Mucosa of rectum (tissue), 2 donors: ENCODE data around the gene GATAD2B.
"Not testable (repeated sequence)": the region's sequence is repeated elsewhere in the genome, so short reads cannot be mapped to it uniquely, and the experiment has no call there.

Experiments
- H3K27ac ChIP-seq, 2 donors: one replicate each; pipeline ENCODE4 v1.7.0; 2013; ENCODE audit warnings: inconsistent platforms in 2 of 2, low read depth in 2 of 2, low read length in 2 of 2
- H3K27me3 ChIP-seq, 2 donors: one replicate each; pipeline ENCODE4 v1.7.0; 2013; ENCODE audit warnings: low read length in 2 of 2; ENCODE audit not compliant: control insufficient read depth in 2 of 2, insufficient read depth in 2 of 2
- H3K36me3 ChIP-seq, 2 donors: one replicate each; pipeline ENCODE4 v1.7.0; 2013; ENCODE audit warnings: low read length in 2 of 2; ENCODE audit not compliant: control insufficient read depth in 2 of 2, insufficient read depth in 2 of 2
- H3K4me1 ChIP-seq, 2 donors: one replicate each; pipeline ENCODE4 v1.7.0; 2013; ENCODE audit warnings: low read length in 2 of 2, mild to moderate bottlenecking in 1 of 2; ENCODE audit not compliant: control insufficient read depth in 2 of 2, insufficient read depth in 2 of 2
- H3K4me3 ChIP-seq, 2 donors: one replicate each; pipeline ENCODE4 v1.7.0; 2013; ENCODE audit warnings: low read length in 2 of 2
- H3K9ac ChIP-seq, 2 donors: one replicate each; pipeline ENCODE4 v1.7.0; 2013; ENCODE audit warnings: low read length in 2 of 2, low read depth in 1 of 2, mild to moderate bottlenecking in 1 of 2
- H3K9me3 ChIP-seq, 2 donors: one replicate each; pipeline ENCODE4 v1.7.0; 2013; ENCODE audit warnings: low read length in 2 of 2; ENCODE audit not compliant: control insufficient read depth in 2 of 2
- donor health status: healthy.
- donor health status: Normal muscosa, but diverticular disease.

GATAD2B gene

DNA sequence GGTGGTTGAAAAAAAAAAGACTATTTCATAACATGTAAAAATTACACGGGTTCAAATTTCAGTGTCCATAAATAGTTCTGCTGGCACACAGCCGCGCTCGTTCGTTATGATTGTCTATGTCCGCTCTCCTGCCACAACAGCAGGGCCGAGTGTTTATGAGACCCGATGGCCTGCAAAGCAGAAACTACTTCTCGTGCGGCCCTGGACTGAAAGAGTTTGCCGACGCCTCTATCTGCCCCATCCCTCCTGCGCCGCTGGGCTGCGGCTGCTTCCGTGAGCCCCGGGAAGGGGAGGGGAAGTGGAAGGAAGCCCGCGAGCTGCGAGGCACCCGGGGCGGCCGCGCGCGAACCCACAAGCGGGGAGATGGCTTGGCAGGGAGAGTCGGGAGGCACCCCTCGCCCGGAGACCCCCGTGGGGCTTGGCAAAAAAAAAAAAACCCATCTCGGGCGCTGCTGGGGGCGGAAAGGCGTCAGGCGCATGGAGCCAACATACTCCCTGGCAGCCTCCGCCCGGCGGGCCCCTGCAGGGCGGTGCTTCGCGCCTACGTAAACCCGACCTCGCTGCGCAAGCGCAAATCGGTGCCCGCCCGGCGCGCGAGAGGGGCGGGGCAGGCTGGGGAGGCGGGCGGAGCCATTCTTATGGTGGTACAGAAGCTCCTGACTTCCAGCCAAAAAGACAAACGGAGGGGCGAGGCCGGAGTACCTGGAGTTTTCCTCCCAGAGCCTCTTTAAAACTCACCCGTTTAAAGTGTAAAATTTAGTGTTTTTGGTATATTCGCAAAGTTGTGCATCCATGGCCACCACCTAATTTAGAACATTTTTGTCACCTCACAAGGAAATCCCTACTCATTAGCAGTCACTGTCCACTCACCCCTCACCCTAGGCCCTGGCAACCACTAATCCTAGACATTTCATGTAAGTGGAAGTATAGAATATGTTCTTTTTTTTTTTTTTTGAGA is 139.3 kb downstream of the GATAD2B start:
- H3K4me1 ChIP-seq: peaks cover 0 to 3% of the 10 kb centered on the region in 2 donors
- H3K27ac ChIP-seq: peak overlapping the region; percentile 98

DNA sequence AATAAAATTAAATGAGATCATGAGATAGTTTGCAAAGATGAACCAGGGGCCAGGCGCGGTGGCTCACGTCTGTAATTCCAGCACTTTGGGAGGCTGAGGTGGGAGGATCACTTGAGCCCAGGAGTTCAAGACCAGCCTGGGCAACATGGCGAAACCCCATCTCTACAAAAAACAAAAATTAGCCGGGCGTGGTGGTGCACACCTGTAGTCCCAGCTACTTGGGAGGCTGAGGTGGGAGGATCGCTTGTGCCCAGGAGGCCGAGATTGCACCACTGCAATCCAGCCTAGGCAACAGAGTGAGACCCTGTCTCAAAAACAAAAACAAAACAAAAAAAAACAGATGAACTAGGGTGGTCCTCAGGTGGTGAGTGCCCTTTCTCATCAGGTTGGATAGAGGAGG is 140.1 kb downstream of the GATAD2B start:
- H3K4me3 ChIP-seq: peak overlapping the region in 1 of 2 donors; percentile 80
- H3K27me3 ChIP-seq, H3K4me1 ChIP-seq, H3K36me3 ChIP-seq, H3K9me3 ChIP-seq: not testable (repeated sequence)
- H3K9ac ChIP-seq: peak overlapping the region; percentile 92 to 95
- H3K27ac ChIP-seq: peak overlapping the region; percentile 98

More for the DNA sequence above, 139.3 kb downstream of the GATAD2B start:
- Histone ChIP-seq H3K4me3 (peak overlapping the region; percentile 80 to 85), H3K36me3 (peaks cover 0 to 5% of the 10 kb centered on the region in 2 donors), H3K9me3 (no peaks in the 10 kb centered on the region), H3K9ac (peak overlapping the region; percentile 92 to 95), H3K27me3 (no peaks in the 10 kb centered on the region)

DNA sequence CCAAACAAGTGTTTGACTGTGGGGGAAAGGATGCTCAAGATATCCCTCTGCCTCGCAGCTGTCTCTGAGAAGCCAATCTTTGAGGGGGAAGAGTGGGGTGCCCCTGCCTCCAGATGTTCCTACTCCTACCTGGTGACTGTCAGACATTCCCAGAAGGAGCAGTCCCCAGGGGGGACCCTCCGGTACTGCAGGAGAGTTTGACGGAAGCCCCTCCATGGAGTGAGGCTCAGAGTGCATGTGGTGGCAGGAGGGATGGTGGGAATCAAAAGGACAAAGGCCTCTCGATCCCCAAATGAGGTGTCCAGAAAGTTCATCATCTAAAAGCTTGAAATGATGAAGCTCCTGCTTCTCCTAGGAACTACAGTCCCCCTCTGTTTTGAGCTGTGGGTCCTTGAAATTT is 142.2 kb downstream of the GATAD2B start:
- H3K36me3 ChIP-seq: peaks cover 0 to 5% of the 10 kb centered on the region in 2 donors
- H3K4me3 ChIP-seq: no peak overlapping the region
- H3K4me1 ChIP-seq: peaks cover 12 to 16% of the 10 kb centered on the region in 2 donors
- no peaks in the 10 kb centered on the region for H3K27me3 ChIP-seq
- no peak overlapping the region for H3K9ac ChIP-seq
- no peak overlapping the region for H3K27ac ChIP-seq
- no peaks in the 10 kb centered on the region for H3K9me3 ChIP-seq

DNA sequence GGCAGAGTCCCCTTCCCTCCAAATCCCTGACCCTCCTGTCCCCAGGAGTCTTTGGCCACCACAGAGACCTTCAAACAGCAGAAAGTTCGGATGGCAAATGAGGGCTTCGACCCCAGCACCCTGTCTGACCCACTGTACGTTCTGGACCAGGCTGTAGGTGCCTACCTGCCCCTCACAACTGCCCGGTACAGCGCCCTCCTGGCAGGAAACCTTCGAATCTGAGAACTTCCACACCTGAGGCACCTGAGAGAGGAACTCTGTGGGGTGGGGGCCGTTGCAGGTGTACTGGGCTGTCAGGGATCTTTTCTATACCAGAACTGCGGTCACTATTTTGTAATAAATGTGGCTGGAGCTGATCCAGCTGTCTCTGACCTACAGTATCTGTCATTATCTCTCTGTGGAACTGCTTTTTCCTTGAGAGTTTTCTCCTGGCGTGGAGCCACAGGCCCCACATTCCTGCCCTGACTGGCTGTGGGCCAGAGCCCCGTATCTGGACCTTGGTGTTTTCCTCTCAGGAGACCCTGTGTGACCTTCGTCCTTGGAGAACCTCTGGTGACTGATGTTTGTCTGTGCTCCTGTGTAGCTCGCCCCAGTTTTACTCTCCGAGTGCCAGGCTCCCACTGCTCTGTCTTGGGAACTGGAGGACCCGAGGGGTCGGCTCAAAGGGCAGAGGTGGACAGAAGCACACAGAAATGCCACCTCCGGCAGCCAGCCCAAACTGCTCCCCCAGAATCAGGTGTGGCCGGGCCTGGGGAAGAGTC is 142.8 kb downstream of the GATAD2B start:
- Histone ChIP-seq H3K27me3 (no peaks in the 10 kb centered on the region), H3K27ac (no peak overlapping the region), H3K4me3 (no peak overlapping the region), H3K9me3 (no peaks in the 10 kb centered on the region), H3K4me1 (peaks cover 15 to 16% of the 10 kb centered on the region in 2 donors), H3K9ac (no peak overlapping the region), H3K36me3 (peaks cover 0 to 5% of the 10 kb centered on the region in 2 donors)

DNA sequence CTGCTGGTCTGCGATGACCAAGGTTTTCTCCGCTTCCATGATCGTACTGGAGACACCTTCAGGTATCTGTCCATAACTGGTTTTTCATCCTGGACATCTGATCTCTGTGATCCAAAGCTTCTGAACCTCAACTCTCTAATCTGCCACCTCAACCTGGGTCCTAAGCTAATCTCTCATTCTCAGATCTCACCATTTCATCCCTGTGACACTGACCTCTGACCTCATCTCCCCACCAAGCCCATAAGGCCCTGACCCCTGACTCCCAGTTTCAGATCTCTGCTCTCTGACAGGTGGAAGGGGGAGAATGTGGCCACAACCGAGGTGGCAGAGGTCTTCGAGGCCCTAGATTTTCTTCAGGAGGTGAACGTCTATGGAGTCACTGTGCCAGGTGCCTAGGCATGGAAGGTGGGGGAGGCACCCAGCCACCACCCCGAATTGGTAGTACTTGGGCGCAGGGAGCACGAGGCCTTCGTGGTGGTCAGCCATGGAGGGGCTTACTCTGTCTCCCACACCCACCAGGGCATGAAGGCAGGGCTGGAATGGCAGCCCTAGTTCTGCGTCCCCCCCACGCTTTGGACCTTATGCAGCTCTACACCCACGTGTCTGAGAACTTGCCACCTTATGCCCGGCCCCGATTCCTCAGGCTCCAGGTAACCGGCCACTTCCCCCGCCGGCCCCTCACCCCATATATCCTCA is 143.8 kb downstream of the GATAD2B start:
- Histone ChIP-seq H3K4me3 (no peak overlapping the region), H3K4me1 (peaks cover 19 to 23% of the 10 kb centered on the region in 2 donors), H3K9ac (no peak overlapping the region), H3K9me3 (no peaks in the 10 kb centered on the region), H3K27me3 (no peaks in the 10 kb centered on the region), H3K36me3 (peaks cover 0 to 5% of the 10 kb centered on the region in 2 donors), H3K27ac (no peak overlapping the region)

DNA sequence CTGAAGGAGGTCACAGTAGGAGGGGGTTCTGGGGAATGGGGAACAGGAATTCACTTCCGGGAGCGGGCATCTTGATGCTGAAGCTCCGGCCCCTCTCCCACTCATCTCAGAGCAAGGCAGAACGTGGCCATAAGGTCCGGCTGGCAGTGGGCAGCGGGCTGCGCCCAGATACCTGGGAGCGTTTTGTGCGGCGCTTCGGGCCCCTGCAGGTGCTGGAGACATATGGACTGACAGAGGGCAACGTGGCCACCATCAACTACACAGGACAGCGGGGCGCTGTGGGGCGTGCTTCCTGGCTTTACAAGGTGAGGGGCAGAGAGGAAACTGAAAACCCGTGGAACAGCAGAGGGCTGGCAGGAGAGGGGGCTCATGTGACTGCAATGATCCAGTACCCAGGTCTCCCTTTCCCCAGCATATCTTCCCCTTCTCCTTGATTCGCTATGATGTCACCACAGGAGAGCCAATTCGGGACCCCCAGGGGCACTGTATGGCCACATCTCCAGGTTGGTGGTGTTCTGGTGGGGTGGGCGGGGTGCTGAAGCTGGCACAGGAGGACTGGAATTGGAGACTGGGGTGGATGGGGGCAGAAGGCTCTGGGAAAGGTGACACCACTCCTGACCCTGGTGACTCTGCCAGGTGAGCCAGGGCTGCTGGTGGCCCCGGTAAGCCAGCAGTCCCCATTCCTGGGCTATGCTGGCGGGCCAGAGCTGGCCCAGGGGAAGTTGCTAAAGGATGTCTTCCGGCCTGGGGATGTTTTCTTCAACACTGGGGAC is 144.5 kb downstream of the GATAD2B start:
- Histone ChIP-seq H3K27me3 (no peaks in the 10 kb centered on the region), H3K27ac (no peak overlapping the region), H3K4me3 (no peak overlapping the region), H3K9me3 (no peaks in the 10 kb centered on the region), H3K4me1 (peaks cover 19 to 24% of the 10 kb centered on the region in 2 donors), H3K36me3 (peaks cover 0 to 5% of the 10 kb centered on the region in 2 donors), H3K9ac (no peak overlapping the region)

DNA sequence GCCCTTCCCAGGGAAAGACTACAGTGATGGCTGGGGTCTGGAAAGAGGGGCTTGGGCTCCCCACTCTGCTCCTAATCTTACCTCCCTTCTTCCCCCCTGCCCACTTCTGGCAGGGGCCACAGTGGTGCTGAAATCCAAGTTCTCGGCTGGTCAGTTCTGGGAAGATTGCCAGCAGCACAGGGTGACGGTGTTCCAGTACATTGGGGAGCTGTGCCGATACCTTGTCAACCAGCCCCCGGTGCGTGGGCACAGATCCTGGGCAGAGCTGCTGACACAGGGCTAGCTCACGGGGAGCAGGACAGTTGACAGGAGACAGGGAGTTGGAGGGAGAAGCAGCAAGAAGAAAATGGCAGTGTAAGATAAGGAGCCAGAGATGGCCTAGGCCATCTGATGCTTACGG is 145.1 kb downstream of the GATAD2B start:
- Histone ChIP-seq H3K4me1 (peaks cover 19 to 23% of the 10 kb centered on the region in 2 donors), H3K27ac (no peak overlapping the region)

DNA sequence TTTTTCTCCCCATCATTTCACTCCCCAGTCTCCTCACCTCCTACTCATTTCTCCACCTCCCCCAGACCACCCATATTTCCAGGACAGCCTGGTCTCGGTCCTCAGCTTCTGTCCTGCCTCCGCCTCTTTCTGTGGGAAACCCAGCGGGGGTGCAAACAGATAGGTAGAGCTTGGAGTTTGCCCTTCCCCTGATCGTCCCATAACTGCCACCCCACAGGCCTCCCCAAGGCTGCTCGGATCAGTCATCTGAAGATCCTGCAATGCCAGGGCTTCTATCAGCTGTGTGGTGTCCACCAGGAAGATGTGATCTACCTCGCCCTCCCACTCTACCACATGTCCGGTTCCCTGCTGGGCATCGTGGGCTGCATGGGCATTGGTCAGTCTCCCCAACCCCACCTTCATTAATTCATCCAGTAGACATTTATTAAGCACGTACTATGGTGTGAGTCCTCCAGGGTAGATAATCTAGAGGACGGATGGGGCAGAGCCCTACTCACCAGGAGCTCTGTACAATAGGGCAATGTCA is 145.9 kb downstream of the GATAD2B start:
- Histone ChIP-seq H3K4me3 (peak overlapping the region in 1 of 2 donors; percentile 84), H3K4me1 (peaks cover 19 to 23% of the 10 kb centered on the region in 2 donors), H3K36me3 (peaks cover 5 to 13% of the 10 kb centered on the region in 2 donors), H3K27ac (no peak overlapping the region), H3K27me3 (no peaks in the 10 kb centered on the region), H3K9me3 (no peaks in the 10 kb centered on the region), H3K9ac (no peak overlapping the region)

More for the DNA sequence above, 145.1 kb downstream of the GATAD2B start:
- no peak overlapping the region for H3K4me3 ChIP-seq
- peaks cover 0 to 6% of the 10 kb centered on the region in 2 donors for H3K36me3 ChIP-seq
- H3K27me3 ChIP-seq: no peaks in the 10 kb centered on the region
- no peaks in the 10 kb centered on the region for H3K9me3 ChIP-seq
- no peak overlapping the region for H3K9ac ChIP-seq

DNA sequence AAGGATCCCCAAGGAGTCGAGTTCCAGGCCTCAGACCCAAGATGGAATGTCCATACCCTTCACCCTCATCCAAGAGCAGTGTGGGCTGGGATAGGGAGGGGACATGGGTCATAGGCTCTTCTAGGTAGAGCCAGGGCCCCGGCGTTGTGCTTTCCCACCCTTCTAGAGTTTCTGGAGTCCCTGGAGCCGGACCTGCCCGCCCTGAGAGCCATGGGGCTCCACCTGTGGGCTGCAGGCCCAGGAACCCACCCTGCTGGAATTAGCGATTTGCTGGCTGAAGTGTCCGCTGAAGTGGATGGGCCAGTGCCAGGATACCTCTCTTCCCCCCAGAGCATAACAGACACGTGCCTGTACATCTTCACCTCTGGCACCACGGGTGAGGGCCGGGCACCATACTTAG is 146.4 kb downstream of the GATAD2B start:
- H3K4me3 ChIP-seq: peak overlapping the region; percentile 79 to 84

More for the DNA sequence above, 146.4 kb downstream of the GATAD2B start:
- Histone ChIP-seq H3K9ac (peak overlapping the region in 1 of 2 donors; percentile 76), H3K9me3 (no peaks in the 10 kb centered on the region), H3K36me3 (peaks cover 9 to 18% of the 10 kb centered on the region in 2 donors), H3K4me1 (peaks cover 19 to 23% of the 10 kb centered on the region in 2 donors), H3K27me3 (no peaks in the 10 kb centered on the region), H3K27ac (peak overlapping the region; percentile 70 to 87)
